ENCODE results near the gene SPTBN5. TPM values are rescaled to one million over a fixed set of nuclear protein-coding genes. Genes with fewer than 3 reads are reported as not detected.

Gene SPTBN5
- total RNA-seq, 1 donor from 2014 or later = 0.49 TPM

GRCh38 chr15:41887161-41887560, 6.7 kb downstream of the SPTBN5 start:
- no peak for DNase-seq (ENCODE audit: extremely low spot score in 2 of 2)
- Histone ChIP-seq H3K36me3 (no peaks in the 10 kb centered on the region), H3K27ac (no peak overlapping the region), H3K4me1 (peaks cover 6% of the 10 kb centered on the region), H3K27me3 (no peaks in the 10 kb centered on the region), H3K9me3 (no peaks in the 10 kb centered on the region), H3K4me3 (no peak overlapping the region)
- intact Hi-C loops (cut with DNase I) = no loop called here
- no peak for TF ChIP-seq CTCF (IDR thresholded peaks at IDR 0.05)
- TF ChIP-seq POLR2AphosphoS5 (IDR thresholded peaks at IDR 0.05; ENCODE audit: insufficient read depth in 1 of 2, low read depth in 1 of 2) = no peak
- TF ChIP-seq POLR2A (IDR thresholded peaks at IDR 0.05) = no peak

GRCh38 chr15:41886741-41887140, 7.1 kb downstream of the SPTBN5 start:
- DNase-seq (ENCODE audit: extremely low spot score in 2 of 2) = no peak
- intact Hi-C loops (cut with DNase I) = no loop called here
- Histone ChIP-seq H3K36me3 (no peaks in the 10 kb centered on the region), H3K27ac (no peak overlapping the region), H3K9me3 (no peaks in the 10 kb centered on the region), H3K27me3 (no peaks in the 10 kb centered on the region), H3K4me1 (peaks cover 10% of the 10 kb centered on the region), H3K4me3 (no peak overlapping the region)
- TF ChIP-seq CTCF (IDR thresholded peaks at IDR 0.05) (no peak), POLR2AphosphoS5 (IDR thresholded peaks at IDR 0.05; ENCODE audit: insufficient read depth in 1 of 2, low read depth in 1 of 2) (no peak), POLR2A (IDR thresholded peaks at IDR 0.05) (no peak)

GRCh38 chr15:41885841-41886240, 8.0 kb downstream of the SPTBN5 start:
- no peak for DNase-seq (ENCODE audit: extremely low spot score in 2 of 2)
- intact Hi-C loops (cut with DNase I) = no loop called here
- peaks cover 19% of the 10 kb centered on the region for H3K4me1 ChIP-seq
- no peaks in the 10 kb centered on the region for H3K36me3 ChIP-seq
- TF ChIP-seq CTCF (IDR thresholded peaks at IDR 0.05) (no peak), POLR2A (IDR thresholded peaks at IDR 0.05) (no peak), POLR2AphosphoS5 (IDR thresholded peaks at IDR 0.05; ENCODE audit: insufficient read depth in 1 of 2, low read depth in 1 of 2) (no peak)
- no peaks in the 10 kb centered on the region for H3K27me3 ChIP-seq
- no peak overlapping the region for H3K4me3 ChIP-seq
- H3K27ac ChIP-seq = no peak overlapping the region
- no peaks in the 10 kb centered on the region for H3K9me3 ChIP-seq

GRCh38 chr15:41885321-41885720, 8.5 kb downstream of the SPTBN5 start:
- Histone ChIP-seq H3K27me3 (no peaks in the 10 kb centered on the region), H3K4me1 (peaks cover 24% of the 10 kb centered on the region), H3K4me3 (no peak overlapping the region), H3K27ac (no peak overlapping the region), H3K9me3 (no peaks in the 10 kb centered on the region), H3K36me3 (no peaks in the 10 kb centered on the region)
- TF ChIP-seq CTCF (IDR thresholded peaks at IDR 0.05) = no peak
- no peak for TF ChIP-seq POLR2AphosphoS5 (IDR thresholded peaks at IDR 0.05; ENCODE audit: insufficient read depth in 1 of 2, low read depth in 1 of 2)
- no peak for TF ChIP-seq POLR2A (IDR thresholded peaks at IDR 0.05)
- intact Hi-C loops (cut with DNase I) = no loop called here
- DNase-seq (ENCODE audit: extremely low spot score in 2 of 2) = no peak

GRCh38 chr15:41884458-41884857, 9.4 kb downstream of the SPTBN5 start:
- DNase-seq (ENCODE audit: extremely low spot score in 2 of 2) = no peak
- intact Hi-C loops (cut with DNase I) = no loop called here
- H3K27ac ChIP-seq = no peak overlapping the region
- no peak for TF ChIP-seq CTCF (IDR thresholded peaks at IDR 0.05)
- no peaks in the 10 kb centered on the region for H3K9me3 ChIP-seq
- H3K4me3 ChIP-seq = no peak overlapping the region
- peaks cover 30% of the 10 kb centered on the region for H3K4me1 ChIP-seq
- no peaks in the 10 kb centered on the region for H3K27me3 ChIP-seq
- H3K36me3 ChIP-seq = no peaks in the 10 kb centered on the region

All from vagina (tissue), 2 donors.